OCI-LY7 (cell line): ENCODE measurements around the gene PEX11G. TPM values are rescaled to one million over a fixed set of nuclear protein-coding genes. Genes with fewer than 3 reads are reported as not detected.

ENCODE experiments used
- BruUV-seq: library from RNA; stranded (reverse); fragments of 400-500 nt; replicated peaks from 2 replicates; lab custom pipeline; 2021; lab: Mats Ljungman, UMichigan
- CTCF ChIA-PET: fragments of 300-600 bp; sonication (Branson Sonifier 250); formaldehyde crosslinking; loops from one replicate; lab custom pipeline; 2022; ENCODE audit warnings: antibody characterized with exemption; ENCODE audit not compliant: unreplicated experiment; lab: Charles Lee
- POLR2A ChIA-PET: fragments of 300-600 bp; sonication (Branson Sonifier 250); formaldehyde crosslinking; loops from one replicate; lab custom pipeline; 2022; ENCODE audit warnings: antibody characterized with exemption; lab: Charles Lee
- DNase-seq: peaks from one replicate; pipeline ENCODE4 v3.0.0-alpha.2; 2015; ENCODE audit warnings: low spot score
- H2AFZ ChIP-seq: fragments of 200-600 bp; sonication (generic), shearing (Covaris generic); 2 replicates; pipeline ENCODE4 v1.6.1; 2014; ENCODE audit warnings: mild to moderate bottlenecking, antibody characterized with exemption, low read length, moderate library complexity
- H3K27ac ChIP-seq: fragments of 200-600 bp; sonication (generic); 2 replicates; pipeline ENCODE4 v1.5.1; 2014; ENCODE audit warnings: mixed run types, low read depth, mild to moderate bottlenecking, moderate library complexity, low read length, inconsistent platforms; ENCODE audit not compliant: poor library complexity, severe bottlenecking
- H3K36me3 ChIP-seq: fragments of 200-600 bp; sonication (generic); 2 replicates; pipeline ENCODE4 v1.6.1; 2014; ENCODE audit warnings: mild to moderate bottlenecking, antibody characterized with exemption, low read length, moderate library complexity, mixed read lengths; ENCODE audit not compliant: insufficient read depth
- H3K4me1 ChIP-seq: fragments of 200-600 bp; sonication (generic); 2 replicates; pipeline ENCODE4 v1.5.1; 2014; ENCODE audit warnings: mild to moderate bottlenecking, low read length; ENCODE audit not compliant: insufficient read depth, poor library complexity, severe bottlenecking
- H3K4me2 ChIP-seq: fragments of 200-600 bp; sonication (generic); 2 replicates; pipeline ENCODE4 v1.6.1; 2014; ENCODE audit warnings: mild to moderate bottlenecking, low read length
- H3K4me3 ChIP-seq: fragments of 200-600 bp; sonication (generic); 2 replicates; pipeline ENCODE4 v1.5.1; 2014; ENCODE audit warnings: mild to moderate bottlenecking, low read depth, low read length; ENCODE audit not compliant: poor library complexity, severe bottlenecking
- H3K79me2 ChIP-seq: fragments of 200-600 bp; sonication (generic); 2 replicates; pipeline ENCODE4 v1.6.1; 2016; ENCODE audit warnings: low read depth, mild to moderate bottlenecking, low read length, moderate library complexity, mixed read lengths; ENCODE audit not compliant: insufficient read depth
- H3K9me2 ChIP-seq: fragments of 200-600 bp; sonication (generic); 2 replicates; pipeline ENCODE4 v1.6.1; 2016; ENCODE audit warnings: mild to moderate bottlenecking, low read length, mixed read lengths; ENCODE audit not compliant: insufficient read depth
- H3K9me3 ChIP-seq: fragments of 200-600 bp; sonication (generic); 2 replicates; pipeline ENCODE4 v1.6.1; 2014; ENCODE audit warnings: mild to moderate bottlenecking, mixed run types, low read length, mixed read lengths
- H4K20me1 ChIP-seq: fragments of 200-600 bp; sonication (generic); 2 replicates; pipeline ENCODE4 v1.6.1; 2014; ENCODE audit warnings: mild to moderate bottlenecking, antibody characterized with exemption, low read length, moderate library complexity, mixed read lengths; ENCODE audit not compliant: insufficient read depth
- CTCF ChIP-seq: fragments of 200-600 bp; sonication (generic); conservative IDR thresholded peaks from 2 replicates; pipeline ENCODE4 v1.5.1; 2014; ENCODE audit warnings: mild to moderate bottlenecking, antibody characterized with exemption, low read length, moderate library complexity, mixed read lengths
- EZH2phosphoT487 ChIP-seq: fragments of 200-600 bp; sonication (generic); IDR thresholded peaks from 2 replicates; pipeline ENCODE4 v1.6.1; 2018; ENCODE audit warnings: low read depth, borderline replicate concordance, mild to moderate bottlenecking, mixed run types, antibody characterized with exemption, low read length, moderate library complexity, mixed read lengths
- intact Hi-C: fragments of 100-400 bp; cut with micrococcal nuclease; formaldehyde crosslinking; loops from one replicate; pipeline ENCODE4 v1.10.0; 2022; ENCODE audit not compliant: unreplicated experiment
- total RNA-seq, 2 experiments: library from RNA; depleted of rRNA in 1 of 2; stranded (reverse); fragments of >200 nt in 1 of 2; shearing (Covaris generic) in 1 of 2; gene quantifications; 2 replicates each; pipeline ENCODE4 v1.2.3, GENCODE V29; 2014 to 2022

The PEX11G gene
- total RNA-seq, 2 experiments from 2014 or later, result not detected

GRCh38 chr19:7476777-7477494 lies 11.9 kb downstream of the PEX11G start:
- no peak overlapping the region for H3K4me3 ChIP-seq
- no peak overlapping the region for H3K4me2 ChIP-seq
- no TSS peak for BruUV-seq
- no peak overlapping the region for H3K27ac ChIP-seq
- H2AFZ ChIP-seq, result no peak overlapping the region
- no peaks in the 10 kb centered on the region for H3K9me3 ChIP-seq
- no peak for TF ChIP-seq EZH2phosphoT487
- TF ChIP-seq CTCF, result no peak
- intact Hi-C loops, result no loop called here
- H3K79me2 ChIP-seq, result no peaks in the 10 kb centered on the region
- peaks cover 7% of the 10 kb centered on the region for H3K4me1 ChIP-seq
- H4K20me1 ChIP-seq, result no peaks in the 10 kb centered on the region
- H3K9me2 ChIP-seq, result no peaks in the 10 kb centered on the region
- DNase-seq, result no peak
- POLR2A ChIA-PET, result no interaction called here
- peaks cover 23% of the 10 kb centered on the region for H3K36me3 ChIP-seq
- CTCF ChIA-PET, result no interaction called here

GRCh38 chr19:7476241-7476640 lies 12.6 kb downstream of the PEX11G start:
- no peak overlapping the region for H3K4me3 ChIP-seq
- H3K4me2 ChIP-seq, result no peak overlapping the region
- no peak for DNase-seq
- no peaks in the 10 kb centered on the region for H3K9me2 ChIP-seq
- H3K79me2 ChIP-seq, result no peaks in the 10 kb centered on the region
- CTCF ChIA-PET, result interaction anchor here (0.6 kb wide), 1 partner anchor 21 kb away, joined by 3 read pairs; no protein-coding TSS in a partner anchor
- no peaks in the 10 kb centered on the region for H4K20me1 ChIP-seq
- peaks cover 7% of the 10 kb centered on the region for H3K4me1 ChIP-seq
- intact Hi-C loops, result no loop called here
- H2AFZ ChIP-seq, result no peak overlapping the region
- BruUV-seq, result no TSS peak
- peaks cover 30% of the 10 kb centered on the region for H3K36me3 ChIP-seq
- POLR2A ChIA-PET, result no interaction called here
- no peak for TF ChIP-seq CTCF
- TF ChIP-seq EZH2phosphoT487, result no peak
- H3K9me3 ChIP-seq, result no peaks in the 10 kb centered on the region
- no peak overlapping the region for H3K27ac ChIP-seq

GRCh38 chr19:7475665-7476064 lies 13.2 kb downstream of the PEX11G start:
- no TSS peak for BruUV-seq
- no peak overlapping the region for H3K27ac ChIP-seq
- no peak overlapping the region for H3K4me3 ChIP-seq
- H3K4me2 ChIP-seq, result no peak overlapping the region
- no peak for DNase-seq
- no peak for TF ChIP-seq EZH2phosphoT487
- TF ChIP-seq CTCF, result no peak
- no peak overlapping the region for H2AFZ ChIP-seq
- no peaks in the 10 kb centered on the region for H3K9me2 ChIP-seq
- intact Hi-C loops, result no loop called here
- ChIA-PET CTCF (interaction anchor here (0.6 kb wide), 1 partner anchor 20 kb away, joined by 3 read pairs; no protein-coding TSS in a partner anchor), POLR2A (no interaction called here)
- peaks cover 36% of the 10 kb centered on the region for H3K36me3 ChIP-seq
- H4K20me1 ChIP-seq, result no peaks in the 10 kb centered on the region
- no peaks in the 10 kb centered on the region for H3K9me3 ChIP-seq
- H3K79me2 ChIP-seq, result no peaks in the 10 kb centered on the region
- peaks cover 7% of the 10 kb centered on the region for H3K4me1 ChIP-seq
